Epithelial cell of esophagus (primary cell): ENCODE measurements around the gene PACS1.

Experiments
- DNase-seq: peaks from one replicate; pipeline ENCODE4 v3.0.0; 2010; ENCODE audit warnings: low read depth
- H3K4me3 ChIP-seq: 2 replicates; pipeline ENCODE4 v1.5.1; 2011; ENCODE audit warnings: mild to moderate bottlenecking, low read length, control low read depth
- TF ChIP-seq, protein P1 (sequence below): IDR thresholded peaks from 2 replicates; pipeline ENCODE4 v1.5.1; 2011; ENCODE audit warnings: low read depth, mild to moderate bottlenecking, low read length, control low read depth, inconsistent platforms; ENCODE audit not compliant: insufficient read depth; ENCODE audit errors: missing control alignments

PACS1 gene

DNA sequence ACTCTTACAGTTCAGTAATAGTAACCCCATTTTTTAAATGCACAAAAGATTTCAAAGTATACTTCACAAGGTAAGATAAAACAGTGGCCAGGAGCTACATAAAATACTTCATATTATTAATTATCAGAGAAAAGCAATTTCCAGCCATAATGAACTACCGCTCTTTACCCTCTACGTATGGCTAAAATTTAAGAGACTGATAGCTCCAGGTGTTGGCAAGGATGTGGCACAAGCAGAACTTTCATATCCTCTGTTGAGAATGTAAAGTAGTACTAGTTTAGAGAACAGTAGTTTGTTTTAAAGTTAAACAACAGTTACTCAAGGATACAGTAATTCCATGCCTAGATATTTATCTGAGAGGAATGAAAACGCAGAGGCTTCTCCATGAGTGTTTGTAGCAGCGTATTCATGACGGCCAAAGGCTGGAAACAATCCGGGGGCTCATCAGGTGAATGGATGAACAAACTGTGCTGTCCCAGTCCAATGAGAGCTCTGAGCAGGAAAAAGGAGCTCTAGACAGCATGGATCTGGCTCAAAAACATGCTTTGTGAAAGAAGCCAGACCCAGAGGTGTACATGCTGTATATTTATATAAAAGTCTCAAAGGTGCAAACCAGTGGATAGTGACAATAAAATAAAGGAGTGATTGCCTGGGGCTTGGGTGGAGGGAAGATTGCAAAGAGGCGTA is 85.5 kb downstream of the PACS1 start:
- no peak for DNase-seq
- TF ChIP-seq, protein P1, sequence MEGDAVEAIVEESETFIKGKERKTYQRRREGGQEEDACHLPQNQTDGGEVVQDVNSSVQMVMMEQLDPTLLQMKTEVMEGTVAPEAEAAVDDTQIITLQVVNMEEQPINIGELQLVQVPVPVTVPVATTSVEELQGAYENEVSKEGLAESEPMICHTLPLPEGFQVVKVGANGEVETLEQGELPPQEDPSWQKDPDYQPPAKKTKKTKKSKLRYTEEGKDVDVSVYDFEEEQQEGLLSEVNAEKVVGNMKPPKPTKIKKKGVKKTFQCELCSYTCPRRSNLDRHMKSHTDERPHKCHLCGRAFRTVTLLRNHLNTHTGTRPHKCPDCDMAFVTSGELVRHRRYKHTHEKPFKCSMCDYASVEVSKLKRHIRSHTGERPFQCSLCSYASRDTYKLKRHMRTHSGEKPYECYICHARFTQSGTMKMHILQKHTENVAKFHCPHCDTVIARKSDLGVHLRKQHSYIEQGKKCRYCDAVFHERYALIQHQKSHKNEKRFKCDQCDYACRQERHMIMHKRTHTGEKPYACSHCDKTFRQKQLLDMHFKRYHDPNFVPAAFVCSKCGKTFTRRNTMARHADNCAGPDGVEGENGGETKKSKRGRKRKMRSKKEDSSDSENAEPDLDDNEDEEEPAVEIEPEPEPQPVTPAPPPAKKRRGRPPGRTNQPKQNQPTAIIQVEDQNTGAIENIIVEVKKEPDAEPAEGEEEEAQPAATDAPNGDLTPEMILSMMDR, result no peak
- no peak overlapping the region for H3K4me3 ChIP-seq

DNA sequence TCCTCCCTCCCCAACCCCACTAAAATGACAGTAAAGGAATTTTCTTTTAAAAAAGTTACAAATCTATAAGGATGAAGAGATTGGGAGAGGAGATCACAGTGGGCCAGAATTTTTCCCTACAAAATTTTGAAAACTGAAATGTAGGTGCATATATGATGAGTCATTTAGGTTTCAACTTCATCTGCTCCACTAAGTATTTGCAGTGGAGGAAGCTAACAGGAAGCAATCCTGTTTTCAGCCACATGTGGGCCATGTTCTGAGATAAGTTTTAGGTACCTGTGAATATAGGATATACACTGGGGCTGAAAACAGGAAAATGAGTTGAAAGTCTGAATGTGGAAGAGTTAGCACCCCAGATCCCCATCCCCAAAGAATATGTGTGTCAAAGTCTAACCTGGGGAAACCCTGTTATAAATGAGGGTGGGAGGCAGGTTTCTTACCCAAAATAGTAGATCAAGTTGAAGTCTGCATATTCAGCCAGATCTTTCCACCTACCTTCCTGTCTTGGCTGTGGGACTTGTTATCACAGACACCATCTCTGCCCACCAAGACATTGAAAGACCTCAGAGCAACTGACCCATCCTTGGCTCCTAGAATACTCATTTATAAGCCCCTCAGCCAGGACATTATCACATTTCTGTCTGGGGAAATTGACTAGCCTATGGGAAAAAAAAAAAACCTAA is 87.3 kb downstream of the PACS1 start:
- peak; percentile 18 for DNase-seq
- TF ChIP-seq, protein P1, result no peak
- no peak overlapping the region for H3K4me3 ChIP-seq

DNA sequence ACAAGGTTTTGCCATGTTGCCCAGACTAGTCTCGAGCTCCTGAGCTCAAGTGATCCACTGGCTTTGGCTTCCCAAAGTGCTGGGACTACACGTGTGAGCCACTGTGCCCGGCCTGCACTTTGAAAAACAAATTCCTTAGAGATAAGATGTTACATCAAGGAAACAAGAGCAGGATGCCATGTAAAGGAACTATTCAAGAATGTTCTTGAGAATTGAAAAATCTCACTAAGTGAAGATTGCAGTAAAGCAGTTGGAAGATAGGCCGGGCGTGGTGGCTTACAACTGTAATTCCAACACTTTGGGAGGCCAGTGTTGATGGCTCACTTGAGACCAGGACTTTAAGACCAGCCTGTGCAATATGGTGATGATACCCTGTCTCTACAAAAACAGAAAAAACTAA is 88.1 kb downstream of the PACS1 start:
- TF ChIP-seq, protein P1, result no peak
- no peak overlapping the region for H3K4me3 ChIP-seq
- no peak for DNase-seq

DNA sequence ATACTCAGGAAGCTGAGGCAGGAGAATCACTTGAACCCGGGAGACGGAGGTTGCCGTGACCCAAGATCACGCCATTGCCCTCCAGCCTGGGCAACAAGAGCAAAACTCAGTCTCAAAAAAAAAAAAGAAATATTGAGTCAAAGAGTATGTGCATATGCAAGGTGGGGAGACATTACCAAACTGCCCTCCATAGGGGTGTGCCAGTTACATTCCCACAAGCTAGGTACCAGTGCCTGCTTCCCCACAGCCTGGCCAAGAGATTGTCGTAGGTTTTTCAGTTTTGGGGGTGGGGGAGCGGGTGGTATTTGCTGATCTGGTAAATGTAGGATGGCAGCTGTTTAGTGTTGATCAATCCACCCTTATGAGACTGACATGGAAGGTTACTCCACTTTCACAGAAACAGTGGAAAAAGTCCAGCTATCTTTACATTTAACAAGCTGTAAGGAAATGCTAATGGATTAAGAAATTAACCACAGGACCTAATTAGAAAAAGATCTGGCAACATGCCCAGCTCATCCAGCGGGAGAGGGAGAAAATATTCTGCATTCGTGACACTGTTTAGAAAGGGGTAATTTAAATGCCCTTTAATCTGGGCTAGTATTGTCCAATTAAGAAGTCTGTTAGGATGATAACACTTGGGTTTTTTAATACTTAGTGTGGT is 89.4 kb downstream of the PACS1 start:
- DNase-seq, result no peak
- TF ChIP-seq, protein P1, result no peak
- no peak overlapping the region for H3K4me3 ChIP-seq

DNA sequence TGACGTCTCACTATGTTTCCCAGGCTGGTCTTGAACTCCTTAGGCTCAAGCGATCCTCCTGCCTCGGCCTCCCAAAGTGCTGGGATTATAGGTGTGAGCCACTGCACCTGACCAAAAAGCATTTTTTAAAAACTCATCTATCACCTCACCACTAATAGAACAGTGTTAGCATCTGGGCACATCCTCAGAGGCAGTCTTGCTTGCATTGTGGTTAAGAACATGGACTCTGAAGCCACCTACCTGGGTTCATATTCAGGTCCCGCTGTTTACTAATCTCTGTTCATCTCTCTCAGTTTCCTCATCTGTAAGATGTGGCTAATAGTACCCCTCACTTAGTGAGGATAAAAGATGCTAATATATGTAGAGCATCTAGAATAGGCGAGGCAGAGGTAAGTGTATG is 90.6 kb downstream of the PACS1 start:
- no peak for DNase-seq
- TF ChIP-seq, protein P1, result no peak
- no peak overlapping the region for H3K4me3 ChIP-seq

DNA sequence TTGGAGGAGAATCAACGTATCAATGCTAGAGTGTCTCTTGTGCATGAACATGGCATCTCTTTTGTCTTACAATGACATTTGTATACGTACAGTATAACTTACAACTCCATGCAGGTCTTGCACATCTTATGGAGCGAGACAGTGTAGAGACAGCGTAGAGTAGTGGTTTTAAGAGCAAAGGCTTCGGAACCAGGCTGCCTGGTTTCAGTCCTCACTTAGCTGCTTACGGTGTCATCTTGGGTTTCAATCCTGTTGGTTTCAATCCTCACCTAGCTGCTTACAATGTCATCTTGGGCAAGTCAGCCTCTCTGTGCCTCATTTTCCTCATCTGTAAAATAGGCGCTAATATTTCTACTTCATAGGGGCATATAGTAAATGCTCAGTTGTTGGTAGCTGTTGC is 98.2 kb downstream of the PACS1 start:
- TF ChIP-seq, protein P1, result no peak
- no peak overlapping the region for H3K4me3 ChIP-seq
- DNase-seq, result no peak
